Gastrocnemius medialis (tissue), 4 donors: ENCODE data around the gene MAEA.
"Not testable (repeated sequence)": the region's sequence is repeated elsewhere in the genome, so short reads cannot be mapped to it uniquely, and the experiment has no call there.

Experiments
- POLR2A ChIP-seq, 2 donors: fragments of 450-650 bp; IDR thresholded peaks; one replicate each; pipeline ENCODE4 v1.6.1; 2017; ENCODE audit warnings: antibody characterized with exemption in 2 of 2, mild to moderate bottlenecking in 2 of 2, moderate library complexity in 2 of 2
- TF ChIP-seq, protein P1 (sequence below), 5 experiments: fragments of 450-650 bp in 3 of 5; fragments of 200-600 bp in 2 of 5; sonication (generic) in 2 of 5; IDR thresholded peaks in 4 of 5; conservative IDR thresholded peaks in 1 of 5; 1 replicate in 4 of 5; 2 replicates in 1 of 5; pipeline ENCODE4 v1.5.1; 2016 to 2019; ENCODE audit warnings: antibody characterized with exemption in 5 of 5, mild to moderate bottlenecking in 3 of 5, moderate library complexity in 3 of 5

- TF ChIP-seq, protein P1, sequence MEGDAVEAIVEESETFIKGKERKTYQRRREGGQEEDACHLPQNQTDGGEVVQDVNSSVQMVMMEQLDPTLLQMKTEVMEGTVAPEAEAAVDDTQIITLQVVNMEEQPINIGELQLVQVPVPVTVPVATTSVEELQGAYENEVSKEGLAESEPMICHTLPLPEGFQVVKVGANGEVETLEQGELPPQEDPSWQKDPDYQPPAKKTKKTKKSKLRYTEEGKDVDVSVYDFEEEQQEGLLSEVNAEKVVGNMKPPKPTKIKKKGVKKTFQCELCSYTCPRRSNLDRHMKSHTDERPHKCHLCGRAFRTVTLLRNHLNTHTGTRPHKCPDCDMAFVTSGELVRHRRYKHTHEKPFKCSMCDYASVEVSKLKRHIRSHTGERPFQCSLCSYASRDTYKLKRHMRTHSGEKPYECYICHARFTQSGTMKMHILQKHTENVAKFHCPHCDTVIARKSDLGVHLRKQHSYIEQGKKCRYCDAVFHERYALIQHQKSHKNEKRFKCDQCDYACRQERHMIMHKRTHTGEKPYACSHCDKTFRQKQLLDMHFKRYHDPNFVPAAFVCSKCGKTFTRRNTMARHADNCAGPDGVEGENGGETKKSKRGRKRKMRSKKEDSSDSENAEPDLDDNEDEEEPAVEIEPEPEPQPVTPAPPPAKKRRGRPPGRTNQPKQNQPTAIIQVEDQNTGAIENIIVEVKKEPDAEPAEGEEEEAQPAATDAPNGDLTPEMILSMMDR (IDR thresholded peaks at IDR 0.05 in 4 of 5, conservative IDR thresholded peaks at IDR 0.05 in 1 of 5), result not testable (repeated sequence)
- TF ChIP-seq POLR2A (IDR thresholded peaks at IDR 0.05), result not testable (repeated sequence)
Measured at GRCh38 chr4:1372576-1372975, 82.9 kb downstream of the MAEA start.
